NCI-H2107 treated with DMSO at 0.1 percent for 48 hours (cell line): Measurements from ENCODE around the gene RTBDN.

Source experiments
- DNase-seq: peaks from one replicate; lab custom pipeline; 2025; ENCODE audit not compliant: unreplicated experiment; lab: John Stamatoyannopoulos, UW

RTBDN gene

DNA sequence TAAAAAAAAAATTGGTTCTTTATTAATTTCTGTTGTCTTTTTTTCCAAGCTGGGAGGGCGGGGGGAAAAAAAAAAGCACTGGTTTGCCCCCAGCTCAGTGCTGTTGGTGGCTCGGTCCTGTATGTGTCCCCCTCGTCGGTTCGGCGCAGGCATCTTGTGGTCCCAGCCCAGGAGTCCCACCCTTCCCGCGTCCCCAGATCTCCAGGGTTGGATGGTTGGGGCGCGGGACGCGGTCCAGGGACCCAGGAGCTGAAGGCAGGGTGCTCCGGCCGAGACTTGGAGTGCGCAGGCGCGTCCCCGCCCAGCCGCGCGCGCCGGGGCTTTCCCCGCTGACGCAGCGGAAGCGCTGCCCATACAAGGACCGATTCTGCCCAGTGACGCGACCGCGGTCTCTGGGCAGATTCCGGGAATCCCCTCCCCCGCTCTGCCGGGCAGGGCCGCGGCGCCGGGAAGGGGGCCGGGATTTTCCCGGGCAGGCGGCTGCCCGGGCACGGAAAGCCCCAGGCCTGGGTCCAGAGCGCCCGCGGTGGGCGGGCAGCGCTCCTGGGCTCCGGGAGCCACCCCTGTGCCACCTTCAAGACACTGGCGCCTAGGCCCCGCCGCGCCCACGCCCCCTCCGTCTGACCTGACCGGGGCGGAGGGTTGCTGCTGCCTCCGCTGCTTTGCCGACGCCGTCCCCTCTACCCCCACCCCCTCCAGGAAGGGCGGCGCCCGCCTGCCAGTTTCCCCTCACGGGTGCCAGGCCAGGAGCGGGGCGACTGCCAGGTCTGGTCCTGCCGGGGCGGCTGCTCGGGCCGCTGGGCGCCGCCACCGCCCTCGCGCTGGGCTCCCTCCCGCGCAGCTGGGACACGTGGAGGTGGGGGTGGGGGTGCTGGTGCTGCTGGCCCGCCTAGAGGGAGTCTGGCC is 40.8 kb downstream of the RTBDN start:
- peak; percentile 61 for DNase-seq

DNA sequence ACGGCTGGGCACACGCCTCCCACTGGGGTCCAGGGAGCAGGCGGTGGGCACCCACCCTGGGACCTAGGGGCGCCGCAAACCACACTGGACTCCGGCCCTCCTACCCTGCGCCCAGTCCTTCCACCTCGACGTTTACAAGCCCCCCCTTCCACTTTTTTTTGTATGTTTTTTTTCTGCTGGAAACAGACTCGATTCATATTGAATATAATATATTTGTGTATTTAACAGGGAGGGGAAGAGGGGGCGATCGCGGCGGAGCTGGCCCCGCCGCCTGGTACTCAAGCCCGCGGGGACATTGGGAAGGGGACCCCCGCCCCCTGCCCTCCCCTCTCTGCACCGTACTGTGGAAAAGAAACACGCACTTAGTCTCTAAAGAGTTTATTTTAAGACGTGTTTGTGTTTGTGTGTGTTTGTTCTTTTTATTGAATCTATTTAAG is 41.5 kb downstream of the RTBDN start:
- DNase-seq = no peak

DNA sequence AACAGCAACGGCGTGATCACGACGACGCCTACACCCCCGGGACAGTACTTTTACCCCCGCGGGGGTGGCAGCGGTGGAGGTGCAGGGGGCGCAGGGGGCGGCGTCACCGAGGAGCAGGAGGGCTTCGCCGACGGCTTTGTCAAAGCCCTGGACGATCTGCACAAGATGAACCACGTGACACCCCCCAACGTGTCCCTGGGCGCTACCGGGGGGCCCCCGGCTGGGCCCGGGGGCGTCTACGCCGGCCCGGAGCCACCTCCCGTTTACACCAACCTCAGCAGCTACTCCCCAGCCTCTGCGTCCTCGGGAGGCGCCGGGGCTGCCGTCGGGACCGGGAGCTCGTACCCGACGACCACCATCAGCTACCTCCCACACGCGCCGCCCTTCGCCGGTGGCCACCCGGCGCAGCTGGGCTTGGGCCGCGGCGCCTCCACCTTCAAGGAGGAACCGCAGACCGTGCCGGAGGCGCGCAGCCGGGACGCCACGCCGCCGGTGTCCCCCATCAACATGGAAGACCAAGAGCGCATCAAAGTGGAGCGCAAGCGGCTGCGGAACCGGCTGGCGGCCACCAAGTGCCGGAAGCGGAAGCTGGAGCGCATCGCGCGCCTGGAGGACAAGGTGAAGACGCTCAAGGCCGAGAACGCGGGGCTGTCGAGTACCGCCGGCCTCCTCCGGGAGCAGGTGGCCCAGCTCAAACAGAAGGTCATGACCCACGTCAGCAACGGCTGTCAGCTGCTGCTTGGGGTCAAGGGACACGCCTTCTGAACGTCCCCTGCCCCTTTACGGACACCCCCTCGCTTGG is 42.1 kb downstream of the RTBDN start:
- DNase-seq = peak; percentile 45

DNA sequence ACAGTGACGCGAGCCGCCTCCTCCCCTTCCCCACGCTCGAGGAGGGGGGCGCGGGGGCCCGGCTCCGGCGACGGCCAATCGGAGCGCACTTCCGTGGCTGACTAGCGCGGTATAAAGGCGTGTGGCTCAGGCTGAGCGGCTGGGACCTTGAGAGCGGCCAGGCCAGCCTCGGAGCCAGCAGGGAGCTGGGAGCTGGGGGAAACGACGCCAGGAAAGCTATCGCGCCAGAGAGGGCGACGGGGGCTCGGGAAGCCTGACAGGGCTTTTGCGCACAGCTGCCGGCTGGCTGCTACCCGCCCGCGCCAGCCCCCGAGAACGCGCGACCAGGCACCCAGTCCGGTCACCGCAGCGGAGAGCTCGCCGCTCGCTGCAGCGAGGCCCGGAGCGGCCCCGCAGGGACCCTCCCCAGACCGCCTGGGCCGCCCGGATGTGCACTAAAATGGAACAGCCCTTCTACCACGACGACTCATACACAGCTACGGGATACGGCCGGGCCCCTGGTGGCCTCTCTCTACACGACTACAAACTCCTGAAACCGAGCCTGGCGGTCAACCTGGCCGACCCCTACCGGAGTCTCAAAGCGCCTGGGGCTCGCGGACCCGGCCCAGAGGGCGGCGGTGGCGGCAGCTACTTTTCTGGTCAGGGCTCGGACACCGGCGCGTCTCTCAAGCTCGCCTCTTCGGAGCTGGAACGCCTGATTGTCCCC is 42.9 kb downstream of the RTBDN start, which contains the start of gene JUNB:
TSS of gene JUNB (plus strand) at position 142 of the 706 bp plus-strand sequence. CDS start at position 428, 286 bp downstream.
- peak; percentile 79 for DNase-seq

DNA sequence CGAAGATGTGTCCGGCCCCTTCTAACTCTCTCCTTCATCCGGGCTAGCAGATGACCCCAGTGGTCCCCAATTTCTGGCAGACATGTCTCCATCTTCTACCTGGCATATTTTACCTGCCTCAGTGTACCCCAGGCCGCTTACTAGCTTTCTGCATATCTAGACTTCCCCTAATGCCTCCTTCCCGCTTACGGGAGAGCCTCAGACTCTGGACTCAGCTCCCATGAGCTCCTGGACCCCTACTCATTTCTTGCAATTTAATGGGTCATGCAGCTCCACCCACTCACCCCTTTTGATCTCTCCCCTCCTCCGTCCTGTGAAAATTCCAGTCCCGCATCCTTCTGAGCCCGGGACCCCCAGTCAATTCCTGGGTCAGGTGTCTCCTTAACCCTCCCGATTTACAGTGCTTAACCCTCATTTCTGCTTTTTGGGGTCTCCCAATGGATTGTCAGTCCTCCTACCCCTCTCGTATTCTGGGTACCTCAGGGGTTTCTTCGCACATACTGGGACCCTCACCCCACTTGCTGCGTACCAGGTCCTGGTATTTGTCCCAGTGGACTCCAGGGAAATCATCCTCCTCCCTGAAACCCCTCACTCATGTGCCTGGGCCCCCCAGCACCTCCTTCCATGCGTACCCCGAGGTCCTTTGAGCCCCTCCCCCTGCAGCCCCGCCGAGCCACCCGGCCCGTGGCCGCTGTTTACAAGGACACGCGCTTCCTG is 43.6 kb downstream of the RTBDN start:
- no peak for DNase-seq

DNA sequence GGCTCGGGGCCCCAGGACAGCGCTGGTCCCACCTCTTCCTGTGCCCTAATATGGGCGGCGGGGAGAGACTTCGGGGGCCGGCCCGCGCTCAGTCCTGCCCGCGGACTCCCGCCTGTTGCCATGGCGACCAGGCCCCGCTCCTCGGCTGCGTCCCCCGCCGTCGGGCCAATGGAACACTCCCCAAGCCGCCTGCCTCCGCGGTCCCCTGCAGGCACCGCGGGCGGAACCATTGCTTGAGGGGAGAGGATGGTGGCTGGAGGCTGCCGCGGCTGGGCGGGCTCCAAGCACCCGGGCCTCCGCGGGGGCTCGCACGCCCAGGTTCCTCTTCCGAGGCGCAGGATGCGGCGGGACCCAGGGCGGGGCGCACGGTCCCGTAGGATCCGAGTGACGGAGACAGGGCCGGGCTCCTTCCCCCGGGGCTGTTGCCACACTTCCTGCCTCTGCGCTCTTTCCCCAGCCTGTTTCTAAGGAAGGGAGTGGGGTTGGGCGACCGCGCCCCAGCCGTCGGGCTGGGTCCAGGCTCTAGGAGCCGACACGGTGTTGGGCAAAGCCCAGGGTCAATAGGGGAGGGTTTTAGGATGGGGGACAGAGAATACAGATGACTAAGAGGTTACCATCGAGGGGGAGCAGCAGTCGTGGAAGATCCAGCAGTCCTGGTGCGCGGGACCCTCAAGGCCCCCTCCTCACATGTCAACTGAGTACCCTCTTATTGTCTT is 44.3 kb downstream of the RTBDN start:
- DNase-seq = peak; percentile 85

DNA sequence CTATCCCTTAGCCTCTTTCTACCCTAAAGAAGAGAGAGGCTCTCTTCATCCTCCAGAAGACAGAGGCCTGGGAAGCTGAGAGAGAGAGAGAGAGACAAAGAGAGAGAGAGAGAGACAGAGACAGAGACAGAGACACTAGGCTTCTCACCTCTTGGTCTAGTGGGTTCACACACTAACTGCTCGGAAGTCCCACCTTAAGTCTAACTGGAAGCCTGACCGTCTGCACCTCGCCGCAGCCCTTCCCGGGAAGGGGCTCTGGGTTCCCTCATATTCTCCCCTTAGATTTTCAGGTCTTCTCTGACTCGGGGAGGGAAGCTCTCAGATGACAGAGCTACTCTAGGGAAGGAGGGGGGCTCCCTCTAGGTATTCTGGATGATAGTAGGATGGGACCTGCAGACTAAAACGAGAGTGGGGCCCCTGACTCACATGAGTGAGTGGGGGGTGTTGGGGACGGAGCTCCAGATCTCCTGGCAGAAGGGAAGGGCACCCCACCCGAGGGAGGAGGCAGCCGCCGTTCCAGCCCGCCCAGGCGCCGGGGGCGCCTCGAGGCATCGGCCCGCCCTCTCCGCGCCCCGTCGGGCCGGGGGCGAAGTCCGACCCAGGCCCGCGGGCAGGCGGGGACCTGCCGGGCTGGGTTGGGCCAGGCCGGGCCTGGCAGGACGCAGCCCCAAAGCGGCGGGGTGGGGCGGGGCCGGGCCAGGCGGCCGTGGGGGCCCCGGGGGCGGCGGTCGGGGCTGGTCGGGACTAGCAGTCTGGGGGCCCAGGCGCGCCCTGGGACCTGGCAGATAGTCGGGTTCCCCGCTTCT is 45.1 kb downstream of the RTBDN start:
- DNase-seq = no peak

DNA sequence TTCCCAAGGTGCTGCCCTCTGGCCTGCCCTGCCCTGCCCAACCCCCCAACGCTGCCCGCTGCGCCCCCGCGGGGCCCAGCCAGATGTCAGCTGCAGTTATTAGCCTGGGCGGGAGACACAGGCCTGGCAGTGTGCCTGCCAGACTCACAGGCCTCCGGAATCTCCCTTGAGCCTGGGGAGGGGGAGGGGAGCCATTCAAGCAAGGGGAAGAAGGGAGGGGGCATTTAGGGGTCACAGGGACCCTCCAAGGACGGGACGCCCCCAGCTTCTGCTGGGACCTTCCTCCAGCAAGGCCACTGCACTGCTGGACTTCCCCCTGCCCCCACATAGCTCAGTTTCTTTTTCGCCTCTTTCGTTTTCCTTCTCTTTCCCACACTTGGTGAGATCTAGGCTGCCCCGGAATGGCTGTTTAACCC is 45.7 kb downstream of the RTBDN start:
- DNase-seq = peak; percentile 34

DNA sequence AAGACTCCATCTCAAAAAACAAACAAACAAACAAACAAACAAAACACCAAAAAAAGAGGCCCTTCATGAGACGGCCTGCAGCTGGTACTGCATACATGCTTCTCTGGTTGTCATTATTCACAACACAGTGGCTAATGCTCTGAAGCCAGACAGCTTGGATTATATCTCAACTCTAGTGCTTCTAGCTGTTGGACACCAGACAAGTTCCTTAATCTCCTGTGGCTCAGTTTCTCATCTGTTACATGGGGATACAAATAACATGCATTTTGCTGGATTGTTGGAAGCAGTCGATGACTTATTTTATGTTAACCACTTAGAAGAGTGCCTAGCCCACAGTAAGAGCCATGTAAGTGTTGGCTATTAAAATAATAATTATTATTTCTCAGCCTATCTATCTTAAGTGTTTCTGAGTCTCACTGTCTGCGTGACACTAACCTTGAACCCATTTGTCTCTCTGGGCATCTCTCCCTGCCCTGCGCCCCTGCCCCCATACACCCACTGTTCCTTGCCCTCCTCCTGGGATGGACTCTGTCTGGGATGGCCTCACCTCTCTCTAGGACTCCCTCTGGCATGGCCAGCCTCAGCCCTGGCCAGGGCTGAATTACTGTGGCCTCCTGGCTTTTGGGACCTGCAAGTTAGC is 46.2 kb downstream of the RTBDN start:
- DNase-seq = no peak

DNA sequence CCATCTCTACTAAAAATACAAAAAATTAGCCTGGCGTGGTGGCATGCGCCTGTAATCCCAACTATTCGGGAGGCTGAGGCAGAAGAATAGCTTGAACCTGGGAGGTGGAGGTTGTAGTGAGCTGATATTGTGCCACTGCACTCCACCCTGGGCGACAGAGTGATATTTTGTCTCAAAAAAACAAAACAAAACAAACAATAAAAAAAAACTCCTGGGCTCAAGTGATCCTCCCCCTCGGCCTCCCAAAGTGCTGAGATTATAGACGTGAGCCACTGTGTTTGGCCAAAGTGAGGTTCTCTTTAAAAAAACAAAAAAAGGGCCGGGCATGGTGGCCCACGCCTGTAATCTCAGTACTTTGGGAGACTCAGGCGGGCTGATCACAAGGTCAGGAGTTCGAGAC is 46.9 kb downstream of the RTBDN start:
- no peak for DNase-seq

DNA sequence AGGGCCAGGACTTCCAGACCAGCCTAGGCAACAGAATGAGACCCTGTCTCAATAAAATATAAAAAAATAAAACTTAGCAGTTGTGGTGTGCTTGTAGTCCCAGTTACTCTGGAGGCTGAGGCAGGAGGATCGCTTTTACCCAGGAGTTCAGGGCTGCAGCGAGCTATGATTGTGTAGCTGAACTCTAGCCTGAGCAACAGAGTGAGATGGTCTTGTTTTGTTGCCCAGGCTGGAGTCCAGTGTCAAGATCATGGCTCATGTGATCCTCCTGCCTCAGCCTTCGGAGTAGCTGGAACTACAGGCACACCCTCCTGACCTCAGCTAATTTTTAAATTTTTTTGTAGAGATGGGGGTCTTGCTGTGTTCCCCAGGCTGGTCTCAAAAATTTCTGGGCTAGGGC is 47.4 kb downstream of the RTBDN start:
- DNase-seq = no peak

DNA sequence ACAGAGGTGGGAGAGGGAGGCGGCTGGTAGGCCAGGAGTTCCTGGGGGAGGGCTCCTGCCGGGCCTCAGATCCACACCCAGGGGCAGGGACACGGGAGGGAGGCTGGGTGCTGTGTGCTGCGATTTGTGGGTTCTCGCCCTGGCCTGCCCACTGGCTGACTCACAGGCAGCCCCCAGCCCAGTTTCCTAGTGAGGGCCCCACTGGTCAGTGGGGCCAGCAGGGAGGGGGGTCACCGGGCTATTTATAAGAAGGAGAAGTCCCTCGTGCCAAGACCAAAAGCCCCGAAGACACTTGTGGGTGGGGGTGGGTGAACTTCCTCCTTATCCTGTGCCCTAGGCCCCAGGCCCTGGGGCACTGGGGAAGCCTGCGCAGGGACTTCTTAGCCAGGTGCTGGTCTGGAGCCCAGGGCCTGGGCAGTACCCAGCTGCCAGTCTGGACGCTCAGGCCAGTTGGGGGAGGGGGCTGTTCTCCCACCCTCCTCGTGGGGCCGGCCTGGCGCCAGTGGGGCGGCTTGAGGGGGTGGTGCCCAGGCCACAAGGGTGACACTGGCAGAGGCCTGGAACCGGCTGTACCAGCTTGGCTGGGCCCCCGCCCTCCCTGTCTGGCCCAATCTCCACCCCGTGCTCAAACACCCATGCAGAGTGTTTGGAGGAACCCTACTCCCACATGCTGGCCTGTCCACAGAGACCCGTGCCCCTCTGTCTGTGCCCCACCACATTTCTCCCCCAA is 48.1 kb downstream of the RTBDN start:
- DNase-seq = no peak

DNA sequence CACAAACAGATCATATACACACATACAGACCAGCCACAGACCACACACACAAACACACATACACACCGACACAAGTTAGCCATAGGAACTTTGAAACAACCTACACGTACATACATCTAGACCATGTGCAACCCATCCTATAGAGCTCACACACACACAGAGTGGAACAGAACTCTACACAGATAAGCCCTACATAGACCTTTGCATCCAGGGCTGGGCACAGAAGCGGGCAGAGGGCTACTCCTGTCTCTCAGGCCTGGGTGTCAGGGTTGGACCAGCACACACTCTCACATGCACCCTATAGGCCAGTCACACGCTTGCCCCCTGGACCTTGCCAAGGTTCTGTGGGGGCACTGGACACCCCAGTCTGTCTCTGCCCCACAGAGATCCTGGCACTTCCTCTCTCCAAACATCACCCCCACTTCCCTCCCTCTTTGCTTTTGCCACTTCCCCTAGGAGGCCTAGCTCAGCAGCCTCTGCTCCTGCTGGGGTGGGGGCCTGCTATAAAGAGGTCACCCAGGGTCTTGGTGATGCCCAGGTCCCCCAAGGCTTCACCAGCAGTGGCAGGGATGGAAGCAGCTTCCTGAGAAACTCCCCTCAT is 48.8 kb downstream of the RTBDN start:
- no peak for DNase-seq

DNA sequence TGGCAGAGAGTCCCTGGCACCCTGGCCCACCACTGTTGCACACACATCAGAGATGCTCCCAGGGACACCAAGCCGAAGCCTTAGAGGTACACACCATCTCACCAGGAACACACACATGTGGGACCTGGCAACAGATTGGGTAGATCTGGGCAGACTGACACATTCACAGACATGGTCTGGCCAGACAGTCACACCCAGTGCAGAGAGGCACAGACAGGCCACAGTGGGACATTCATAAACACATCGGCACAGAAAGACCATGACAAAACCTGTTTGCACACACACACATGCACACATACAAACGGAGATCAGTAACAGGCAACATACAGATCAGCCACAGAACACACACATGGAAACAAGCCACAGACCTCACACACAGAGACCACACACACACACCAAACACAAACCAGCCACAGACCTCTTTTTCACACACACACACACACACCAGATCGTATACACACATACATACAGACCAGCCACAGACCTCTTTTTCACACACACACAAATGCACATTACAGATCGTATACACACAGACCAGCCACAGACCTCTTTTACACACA is 49.4 kb downstream of the RTBDN start:
- no peak for DNase-seq

DNA sequence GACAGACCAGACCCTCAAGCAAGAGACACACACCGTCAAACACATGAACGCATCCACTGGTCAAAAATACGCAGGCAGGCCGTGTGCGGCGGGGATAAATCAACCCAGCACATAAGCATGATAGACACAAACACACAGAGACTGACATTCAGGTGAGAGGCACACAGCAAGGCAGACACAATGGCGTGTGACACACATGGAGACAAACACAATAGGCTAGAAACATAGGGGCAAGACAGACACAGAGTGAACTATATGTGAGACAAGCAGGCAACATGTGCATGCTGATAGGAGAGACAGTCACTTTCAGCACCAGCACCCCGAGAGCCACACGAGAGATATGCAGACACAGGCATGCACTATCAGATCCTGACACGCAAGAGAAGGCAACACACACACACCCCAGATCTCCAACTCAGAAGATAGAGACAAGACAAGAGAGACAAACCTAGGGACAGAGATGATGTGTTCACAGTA is 49.9 kb downstream of the RTBDN start:
- DNase-seq = no peak

DNA sequence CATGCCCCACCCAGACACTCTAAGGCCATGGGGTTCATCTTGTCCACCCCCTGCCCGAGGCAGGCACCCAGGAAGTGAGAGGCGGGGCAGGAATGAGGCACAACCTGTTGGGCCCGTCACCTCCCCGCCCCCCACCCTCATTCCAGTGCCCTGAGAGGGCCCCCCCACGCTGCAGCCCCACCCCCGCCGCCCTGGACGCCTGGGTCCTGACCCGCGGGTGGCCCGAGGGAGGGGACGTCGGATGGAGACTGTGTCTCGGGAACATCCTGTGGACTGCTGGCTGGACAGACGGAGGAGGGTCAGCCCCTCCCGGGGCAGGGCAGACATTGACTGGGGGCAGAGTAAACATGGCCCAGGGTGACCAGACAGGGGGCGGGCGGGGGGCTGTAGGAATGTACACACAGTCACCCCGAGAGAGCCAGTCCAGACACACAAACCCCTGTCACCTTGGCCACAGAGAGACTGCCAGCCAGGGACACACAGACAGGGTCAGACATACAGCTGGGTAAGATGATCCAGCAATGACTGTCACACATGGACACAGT is 50.5 kb downstream of the RTBDN start:
- no peak for DNase-seq

DNA sequence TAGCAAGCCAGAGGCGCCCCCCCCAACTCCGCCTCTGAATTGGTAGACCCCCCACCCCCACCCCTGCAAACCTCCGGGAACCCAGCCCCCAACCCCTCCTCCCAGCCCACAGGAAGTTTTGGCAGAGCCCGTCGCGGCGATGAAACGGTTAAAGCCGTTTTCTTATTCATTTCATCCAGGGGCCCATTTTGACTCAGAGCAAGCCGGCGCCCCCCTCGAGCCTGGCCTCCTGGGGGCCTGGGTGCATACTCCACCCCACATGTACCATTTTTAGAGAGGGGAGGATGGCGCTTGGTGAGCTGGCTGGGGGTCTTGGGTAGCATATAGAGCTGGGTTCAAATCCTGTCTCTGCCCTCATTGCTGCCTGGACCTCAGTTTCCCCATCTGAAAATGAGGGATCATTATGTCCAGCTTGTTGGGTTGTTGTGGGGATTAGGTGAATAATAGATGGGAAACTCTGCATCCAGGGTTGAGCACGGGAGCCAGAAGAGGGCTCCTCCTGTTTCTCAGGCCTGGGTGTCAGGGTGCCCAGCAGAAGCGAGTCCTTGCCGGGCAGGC is 51.0 kb downstream of the RTBDN start:
- DNase-seq = no peak
